Measurements from ENCODE around the gene SSC5D. TPM values are rescaled to one million over a fixed set of nuclear protein-coding genes. Genes with fewer than 3 reads are reported as not detected.
"Not testable (repeated sequence)": the region's sequence is repeated elsewhere in the genome, so short reads cannot be mapped to it uniquely, and the experiment has no call there.

The SSC5D gene
- total RNA-seq, 1 donor from 2014 or later: 2.7 TPM

DNA sequence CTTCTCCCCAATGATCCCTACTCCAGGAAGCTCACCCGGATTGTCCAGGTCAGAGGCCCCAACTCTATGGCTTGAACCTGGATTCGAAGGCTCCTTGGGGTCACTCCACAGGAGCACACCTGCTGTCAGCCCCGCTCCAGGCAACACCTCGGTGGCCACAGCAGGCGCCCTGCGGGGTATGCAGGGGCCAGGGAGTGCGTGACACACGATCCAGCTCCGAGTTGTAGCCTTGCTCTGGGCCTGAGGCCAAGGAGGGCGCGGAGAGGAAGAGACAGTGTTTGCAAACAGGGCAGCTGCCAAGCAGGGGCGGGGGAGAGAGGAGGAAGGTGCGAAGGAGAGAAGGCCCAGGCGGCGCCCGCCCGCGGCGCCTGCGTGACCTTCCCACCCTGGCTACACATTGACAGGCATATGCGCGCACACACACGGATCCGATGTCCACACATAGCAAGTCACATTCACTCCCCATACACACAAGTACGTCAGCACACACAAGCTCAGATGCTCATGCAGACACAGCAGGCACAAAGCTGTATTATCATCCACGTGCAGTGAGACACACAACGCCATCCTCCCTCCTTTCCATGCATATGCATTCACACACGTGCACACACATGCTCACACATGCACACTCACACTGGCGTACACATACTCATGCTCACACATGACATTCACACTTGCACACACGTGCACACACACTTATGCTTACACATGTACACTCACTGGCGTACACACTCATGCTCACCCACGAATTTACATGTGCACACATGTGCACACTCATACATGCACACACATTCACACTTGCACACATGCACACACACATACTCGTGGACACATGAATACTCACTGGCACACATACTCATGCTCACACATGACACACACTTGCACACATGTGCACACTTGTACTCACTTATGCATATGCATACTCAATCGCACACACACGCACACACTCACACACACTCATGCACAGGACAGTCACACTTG is 38.3 kb downstream of the SSC5D start:
- intact Hi-C loops (cut with micrococcal nuclease): no loop called here
- ATAC-seq (peak; percentile 85), DNase-seq (peak; percentile 89)

DNA sequence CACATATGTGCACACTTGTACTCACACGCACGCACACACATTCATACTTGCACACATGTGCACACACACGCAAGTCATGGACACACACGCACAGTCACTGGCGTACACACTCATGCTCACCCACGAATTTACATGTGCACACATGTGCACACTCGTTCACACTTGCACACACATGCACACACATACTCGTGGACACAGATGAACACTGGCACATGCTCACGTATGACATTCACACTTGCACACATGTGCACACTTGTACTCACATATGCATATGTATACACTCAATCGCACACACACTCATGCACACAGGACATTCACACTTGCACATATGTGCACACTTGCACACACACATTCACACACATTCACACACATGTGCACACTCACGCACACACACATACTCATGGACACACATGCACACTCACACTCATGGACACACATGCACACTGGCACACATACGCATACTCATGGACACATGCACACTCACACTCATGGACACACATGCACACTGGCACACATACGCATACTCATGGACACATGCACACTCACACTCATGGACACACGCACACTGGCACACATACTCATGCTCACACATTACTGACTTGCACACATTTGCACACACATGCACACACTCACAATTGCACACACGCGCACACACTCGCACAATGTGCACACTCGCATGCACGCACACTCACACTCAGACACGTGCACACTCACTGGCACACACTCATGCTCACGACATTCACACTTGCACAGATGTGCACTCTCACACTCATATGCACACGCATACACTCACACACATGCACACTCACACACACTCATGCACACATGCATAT is 39.2 kb downstream of the SSC5D start:
- DNase-seq: no peak
- intact Hi-C loops (cut with micrococcal nuclease): no loop called here
- ATAC-seq: no peak

- no peak for DNase-seq
- intact Hi-C loops (cut with micrococcal nuclease): no loop called here
- no peak for ATAC-seq
Observed at GRCh38 chr19:55528030-55528803, 40.0 kb downstream of the SSC5D start.

GRCh38 chr19:55529636-55530234 is 41.5 kb downstream of the SSC5D start:
- intact Hi-C loops (cut with micrococcal nuclease): no loop called here
- no peak for ATAC-seq
- DNase-seq: no peak

DNA sequence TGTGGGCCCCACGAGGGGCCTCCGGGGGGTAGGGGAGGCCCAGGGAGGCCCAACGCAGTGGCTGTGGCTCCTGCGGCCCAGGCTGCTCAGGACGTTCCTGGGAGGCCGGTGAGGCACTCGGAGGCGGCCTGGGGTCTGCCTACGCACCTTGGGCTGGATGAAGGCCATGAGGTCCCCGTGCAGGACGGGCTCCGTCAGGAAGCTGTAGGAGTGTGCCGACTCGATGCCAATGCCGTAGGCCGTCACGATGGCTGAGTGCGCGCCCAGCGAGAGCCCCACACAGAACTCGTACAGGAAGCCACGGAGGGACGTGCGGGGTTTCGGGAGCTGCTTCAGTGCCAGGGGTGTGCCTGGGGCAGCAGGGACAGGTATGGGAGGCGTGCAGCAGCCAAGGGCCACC is 42.8 kb downstream of the SSC5D start:
- DNase-seq (no peak), ATAC-seq (no peak)
- intact Hi-C loops (cut with micrococcal nuclease): no loop called here

- ATAC-seq; intact Hi-C loops (cut with micrococcal nuclease); DNase-seq: not testable (repeated sequence)
Observed at GRCh38 chr19:55534280-55534679, 46.0 kb downstream of the SSC5D start.

DNA sequence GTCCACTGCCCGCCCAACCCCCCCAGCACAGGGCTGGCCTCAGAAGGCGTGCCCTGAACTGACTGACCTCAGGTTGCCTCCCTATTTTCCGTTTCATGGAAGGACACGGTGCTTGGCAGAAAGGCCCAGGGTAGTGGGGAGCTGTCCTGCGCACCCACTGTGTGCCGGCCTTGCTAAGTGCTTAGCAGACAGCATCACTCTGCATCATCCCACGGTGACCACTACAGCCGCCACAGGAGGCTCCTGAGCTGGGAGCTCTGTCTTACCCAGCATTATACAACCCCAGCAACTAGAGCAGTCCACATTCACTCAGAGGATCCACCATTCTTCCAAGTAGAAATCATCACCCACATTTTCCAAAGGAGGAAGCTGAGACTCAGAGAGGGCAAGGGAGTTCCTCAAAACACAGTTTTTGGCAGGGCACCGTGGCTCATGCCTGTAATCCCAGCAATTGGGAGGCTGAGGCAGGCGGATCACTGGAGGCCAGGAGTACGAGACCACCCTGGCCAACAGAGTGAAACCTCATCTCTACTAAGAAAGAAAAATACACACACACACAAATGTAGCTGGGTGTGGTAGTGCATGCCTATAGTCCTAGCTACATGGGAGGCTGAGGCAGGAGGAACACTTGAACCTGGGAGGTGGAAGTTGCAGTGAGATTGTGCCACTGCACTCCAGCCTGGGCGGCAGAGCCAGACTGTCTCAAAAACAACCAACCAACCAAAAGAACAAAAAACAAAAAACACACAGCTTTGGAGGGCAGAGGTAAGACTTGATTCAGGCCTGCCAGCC is 47.1 kb downstream of the SSC5D start:
- ATAC-seq: no peak
- intact Hi-C loops (cut with micrococcal nuclease): no loop called here
- no peak for DNase-seq

DNA sequence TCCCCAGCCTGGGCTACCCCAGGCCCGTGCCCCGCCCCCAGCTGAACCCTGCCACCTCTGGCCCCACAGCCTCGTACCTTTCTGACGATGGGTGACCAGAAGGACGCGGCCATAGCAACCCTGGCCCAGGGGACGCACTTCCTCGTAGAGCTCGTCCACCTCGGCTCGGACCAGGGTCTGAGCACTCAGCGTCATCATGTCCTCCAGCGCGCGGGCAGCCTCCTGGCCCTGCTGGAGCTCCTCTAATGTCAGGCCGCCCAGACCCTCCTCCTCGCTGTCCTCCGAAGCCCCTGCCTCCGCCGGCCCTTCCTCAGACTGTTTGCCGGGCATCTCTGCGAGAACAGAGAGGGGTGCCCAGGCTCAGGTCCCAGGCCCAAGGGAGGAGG is 47.7 kb downstream of the SSC5D start:
- no peak for ATAC-seq
- DNase-seq: no peak
- intact Hi-C loops (cut with micrococcal nuclease): no loop called here

GRCh38 chr19:55536366-55536765 is 48.1 kb downstream of the SSC5D start:
- ATAC-seq (no peak), DNase-seq (no peak)
- intact Hi-C loops (cut with micrococcal nuclease): no loop called here

DNA sequence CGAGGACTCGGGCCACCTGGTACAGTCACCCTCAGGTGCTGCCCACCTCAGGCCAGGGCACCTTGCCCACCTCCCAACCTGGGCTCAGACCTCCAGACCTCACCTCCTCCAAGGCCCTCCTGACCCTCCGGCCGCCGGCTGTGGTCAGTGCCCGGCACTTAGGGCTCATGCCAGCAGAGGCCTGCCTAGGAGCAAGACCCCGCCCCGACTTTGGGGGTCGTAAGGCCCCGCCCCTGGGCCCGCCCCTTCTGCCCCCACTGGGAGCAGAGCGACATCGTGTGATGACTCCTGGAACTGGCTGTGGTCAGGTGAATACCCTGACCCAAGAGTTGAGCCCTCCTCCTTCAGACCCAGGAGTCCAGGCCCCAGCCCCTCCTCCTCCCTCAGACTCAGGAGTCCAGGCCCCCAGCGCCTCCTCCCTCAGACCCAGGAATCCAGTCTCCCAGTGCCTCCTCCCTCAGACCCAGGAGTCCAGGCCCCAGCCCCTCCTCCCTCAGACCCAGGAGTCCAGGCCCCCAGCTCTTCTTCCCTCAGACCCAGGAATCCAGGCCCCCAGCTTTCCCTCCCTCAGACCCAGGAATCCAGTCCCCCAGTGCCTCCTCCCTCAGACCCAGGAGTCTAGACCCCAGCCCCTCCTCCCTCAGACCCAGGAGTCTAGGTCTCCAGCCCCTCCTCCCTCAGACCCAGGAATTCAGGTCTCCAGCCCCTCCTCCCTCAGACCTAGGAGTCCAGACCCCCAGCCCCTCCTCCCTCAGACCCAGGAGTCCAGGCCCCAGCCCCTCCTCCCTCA is 48.9 kb downstream of the SSC5D start, which contains the start of gene SBK2:
TSS of gene SBK2 (minus strand) at position 183 of the 790 bp plus-strand sequence. CDS start 839 bp downstream, outside the sequence.
- DNase-seq: peak; percentile 56
- intact Hi-C loops (cut with micrococcal nuclease): no loop called here
- ATAC-seq: peak; percentile 40

DNA sequence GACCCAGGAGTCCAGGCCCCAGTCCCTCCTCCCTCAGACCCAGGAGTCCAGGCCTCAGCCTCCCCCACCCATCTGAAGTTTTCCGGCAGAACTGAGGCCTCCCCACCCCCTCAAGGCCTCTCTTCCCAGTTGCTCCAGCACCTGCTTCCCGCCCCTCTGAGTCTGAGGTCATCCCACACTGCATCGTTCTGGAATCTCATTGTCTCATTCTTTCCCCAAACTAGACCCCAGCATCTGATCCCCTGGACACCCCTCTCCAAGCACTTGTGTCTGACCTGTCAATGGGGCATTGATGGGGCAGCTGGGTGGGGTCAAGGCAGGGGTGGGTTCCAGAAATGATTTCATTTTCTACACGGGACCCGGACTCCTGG is 49.5 kb downstream of the SSC5D start:
- no peak for DNase-seq
- ATAC-seq: no peak
- intact Hi-C loops (cut with micrococcal nuclease): no loop called here

DNA sequence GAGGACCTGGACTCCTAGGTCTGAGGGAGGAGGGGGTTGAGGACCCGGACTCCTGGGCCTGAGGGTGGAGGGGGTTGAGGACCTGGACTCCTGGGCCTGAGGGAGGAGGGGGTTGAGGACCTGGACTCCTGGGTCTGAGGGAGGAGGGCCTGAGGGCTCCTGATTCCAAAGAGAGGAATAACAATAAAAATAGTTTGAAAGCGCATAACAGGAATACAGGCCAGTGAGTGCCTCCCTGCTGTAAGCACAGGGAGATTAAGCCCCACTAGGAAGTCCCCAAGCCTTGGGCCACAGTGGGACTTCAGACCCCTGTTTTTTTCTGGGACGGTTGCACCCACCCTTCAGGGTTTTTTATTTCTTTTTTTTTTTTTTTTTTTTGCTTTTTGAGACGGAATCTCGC is 49.9 kb downstream of the SSC5D start:
- DNase-seq: no peak
- intact Hi-C loops (cut with micrococcal nuclease): no loop called here
- no peak for ATAC-seq

DNA sequence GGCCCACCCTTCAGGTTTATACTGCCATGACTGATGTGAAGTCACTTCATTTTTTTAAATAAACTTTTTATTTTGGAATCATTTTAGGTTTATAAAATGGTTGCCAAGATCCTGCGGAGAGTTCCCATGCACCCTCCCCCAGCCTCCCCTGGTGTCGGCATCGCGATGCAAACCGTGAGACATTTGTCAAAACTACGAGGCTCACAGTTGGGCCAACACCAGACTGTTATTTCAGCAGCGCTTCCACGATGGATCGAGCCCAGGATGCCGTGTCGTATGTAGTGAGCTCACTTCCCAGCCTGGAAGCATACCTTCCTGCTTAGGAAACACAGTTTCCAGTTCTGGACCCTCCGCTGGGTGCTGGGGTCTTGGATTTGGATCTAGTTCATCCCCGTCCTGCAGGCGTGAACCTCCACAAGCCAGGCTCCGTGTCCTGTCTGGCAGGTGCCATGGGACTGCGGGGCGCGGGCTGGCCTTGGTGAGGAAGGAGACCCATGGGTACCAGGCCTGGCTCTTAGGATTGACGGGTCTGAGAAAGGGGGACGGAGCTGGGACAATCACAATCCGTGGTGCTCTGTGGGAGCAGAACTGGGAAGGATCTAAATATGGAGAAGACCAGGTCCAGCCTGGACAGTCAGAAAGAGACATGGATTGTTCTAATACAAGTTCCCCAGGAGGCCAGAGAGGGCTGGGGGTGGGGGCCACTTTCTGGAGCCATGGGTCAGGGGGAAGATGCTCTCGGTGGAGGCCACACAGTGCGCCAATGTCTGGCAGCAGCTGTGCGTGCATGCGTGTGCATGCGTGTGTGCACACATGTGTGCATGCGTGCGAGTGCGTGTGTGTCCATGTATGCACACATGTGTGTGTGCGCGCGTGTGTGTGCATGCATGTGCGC is 51.1 kb downstream of the SSC5D start:
- intact Hi-C loops (cut with micrococcal nuclease): no loop called here
- no peak for ATAC-seq
- DNase-seq: no peak

- ATAC-seq (no peak), DNase-seq (no peak)
- intact Hi-C loops (cut with micrococcal nuclease): no loop called here
Observed at GRCh38 chr19:55540619-55541018, 52.4 kb downstream of the SSC5D start.

GRCh38 chr19:55541091-55541490 is 52.9 kb downstream of the SSC5D start:
- ATAC-seq: no peak
- intact Hi-C loops (cut with micrococcal nuclease): no loop called here
- no peak for DNase-seq

DNA sequence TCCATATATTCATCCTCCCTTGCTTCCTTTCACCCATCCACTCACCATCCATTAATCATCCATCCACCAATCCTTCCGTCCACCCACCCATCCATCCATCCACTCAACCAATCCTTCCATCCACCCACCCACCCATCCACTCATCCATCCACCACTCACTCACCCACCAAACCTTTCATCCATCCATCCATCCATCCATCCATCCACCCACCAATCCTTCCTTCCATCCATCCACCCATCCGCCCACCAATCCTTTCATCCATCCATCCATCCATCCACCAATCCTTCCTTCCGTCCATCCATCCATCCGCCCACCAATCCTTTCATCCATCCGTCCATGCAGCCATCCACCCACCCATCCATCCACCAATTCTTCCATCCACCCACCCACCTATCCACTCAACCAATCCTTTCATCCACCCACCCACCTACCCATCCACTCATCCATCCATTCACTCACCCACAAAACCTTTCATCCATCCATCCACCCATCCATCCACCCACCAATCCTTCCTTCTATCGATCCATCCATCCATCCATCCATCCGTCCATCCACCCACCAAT is 54.1 kb downstream of the SSC5D start:
- DNase-seq: no peak
- ATAC-seq: no peak
- intact Hi-C loops (cut with micrococcal nuclease): no loop called here
